Activated CD8-positive, alpha-beta memory T cell treated with anti-CD3 and anti-CD28 coated beads for 1 hour (primary cell): Measurements from ENCODE around the gene PKDREJ.
"Not testable (repeated sequence)": the region's sequence is repeated elsewhere in the genome, so short reads cannot be mapped to it uniquely, and the experiment has no call there.

Source experiments
- DNase-seq, 2 donors: peaks; one replicate each; pipeline ENCODE4 v3.0.0-alpha.2; 2020; ENCODE audit warnings: low read depth in 1 of 2; ENCODE audit errors: extremely low read depth in 1 of 2

PKDREJ gene, protein sequence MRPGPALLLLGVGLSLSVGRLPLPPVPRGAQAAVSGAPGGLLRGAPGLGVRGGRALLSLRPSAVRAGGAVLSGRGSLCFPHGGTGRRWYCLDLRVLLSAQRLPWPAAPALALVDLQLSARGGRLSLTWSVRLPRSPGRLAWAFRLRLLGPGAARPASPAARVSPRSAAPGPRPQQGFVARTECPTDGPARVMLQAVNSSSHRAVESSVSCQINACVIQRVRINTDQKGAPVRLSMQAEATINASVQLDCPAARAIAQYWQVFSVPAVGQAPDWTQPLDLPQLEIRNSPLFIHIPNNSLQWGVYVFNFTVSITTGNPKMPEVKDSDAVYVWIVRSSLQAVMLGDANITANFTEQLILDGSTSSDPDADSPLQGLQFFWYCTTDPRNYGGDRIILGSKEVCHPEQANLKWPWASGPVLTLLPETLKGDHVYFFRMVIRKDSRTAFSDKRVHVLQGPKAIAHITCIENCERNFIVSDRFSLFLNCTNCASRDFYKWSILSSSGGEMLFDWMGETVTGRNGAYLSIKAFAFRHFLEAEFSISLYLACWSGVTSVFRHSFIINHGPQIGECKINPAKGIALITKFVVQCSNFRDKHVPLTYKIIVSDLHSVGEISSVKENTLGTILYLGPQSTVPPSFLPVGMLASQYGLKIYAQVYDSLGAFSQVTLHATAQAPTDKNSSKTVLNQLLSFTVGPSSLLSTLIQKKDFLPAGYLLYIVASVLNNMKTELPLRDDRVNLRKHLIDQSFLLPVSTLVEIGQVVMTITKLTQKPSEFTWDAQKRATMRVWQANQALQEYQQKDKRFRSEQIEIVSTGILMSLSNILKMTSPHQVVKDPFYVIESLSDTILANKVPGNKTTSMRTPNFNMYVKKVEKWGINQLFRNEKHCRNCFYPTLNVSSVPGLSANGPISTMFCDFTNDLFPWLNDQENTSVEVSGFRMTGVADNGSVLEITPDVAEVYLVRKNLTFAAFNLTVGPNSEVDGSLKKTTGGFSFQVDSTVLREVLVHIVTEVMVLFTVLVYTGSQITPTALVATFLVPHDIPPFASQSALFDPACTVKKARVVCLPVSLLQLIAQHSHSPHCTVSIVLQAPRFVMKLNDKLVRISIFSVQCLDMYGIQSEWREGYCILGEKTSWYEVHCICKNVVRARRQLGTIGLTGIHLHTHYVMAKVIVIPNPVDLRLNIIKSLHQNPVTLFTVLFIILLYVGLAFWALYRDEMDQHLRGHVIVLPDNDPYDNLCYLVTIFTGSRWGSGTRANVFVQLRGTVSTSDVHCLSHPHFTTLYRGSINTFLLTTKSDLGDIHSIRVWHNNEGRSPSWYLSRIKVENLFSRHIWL (N-terminal part only)

GRCh38 chr22:46263216-46263590, at the start of gene PKDREJ:
TSS of gene PKDREJ (minus strand) at chr22:46263343. CDS start at chr22:46263322, 21 bp downstream.
- DNase-seq: no peak

DNA sequence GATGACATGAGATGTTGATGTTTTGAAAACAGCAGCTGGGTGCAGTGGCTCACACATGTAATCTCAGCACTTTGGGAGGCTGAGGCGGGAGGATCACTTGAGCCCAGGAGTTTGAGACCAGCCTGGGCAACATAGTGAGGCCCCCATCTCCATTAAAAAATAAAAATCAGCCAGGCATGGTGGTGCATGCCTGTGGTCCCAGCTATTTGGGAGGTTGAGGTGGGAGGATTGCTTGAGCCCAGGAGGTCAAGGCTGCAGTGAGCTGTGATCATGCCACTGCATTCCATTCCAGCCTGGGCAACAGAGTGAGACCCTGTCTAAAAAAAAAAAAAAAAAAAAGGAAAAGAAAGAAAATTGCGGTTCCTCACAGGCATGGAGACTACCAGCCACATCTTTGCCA, 49.7 kb upstream of the PKDREJ start:
- DNase-seq: not testable (repeated sequence)

- DNase-seq: no peak
Observed at GRCh38 chr22:46312056-46312455, 48.9 kb upstream of the PKDREJ start.

- no peak for DNase-seq
Observed at GRCh38 chr22:46309526-46310085, 46.5 kb upstream of the PKDREJ start.

- no peak for DNase-seq
Observed at GRCh38 chr22:46308283-46308988, 45.3 kb upstream of the PKDREJ start.

- no peak for DNase-seq
Observed at GRCh38 chr22:46303347-46303965, 40.3 kb upstream of the PKDREJ start.

GRCh38 chr22:46300491-46300890, 37.3 kb upstream of the PKDREJ start:
- DNase-seq: no peak

DNA sequence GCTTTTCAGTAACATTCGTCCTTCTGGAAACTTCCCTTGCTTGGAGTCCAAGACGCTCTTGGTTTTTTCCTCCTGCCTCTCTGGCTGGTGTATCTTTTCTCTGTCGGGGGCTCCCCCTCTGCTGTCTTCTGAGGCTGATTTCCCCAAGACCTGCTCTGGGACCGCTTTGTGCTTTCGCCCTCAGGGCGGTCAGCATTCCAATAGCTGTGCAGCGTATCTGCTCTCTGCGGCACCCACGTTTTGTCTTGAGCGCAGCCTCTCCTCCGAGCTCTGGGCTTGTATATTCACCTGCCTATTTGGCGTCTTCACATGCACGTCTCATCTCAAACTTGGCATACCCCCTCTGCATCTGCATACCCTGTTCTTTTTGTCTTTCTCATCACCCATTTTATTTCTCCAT, 36.0 kb upstream of the PKDREJ start:
- no peak for DNase-seq

DNA sequence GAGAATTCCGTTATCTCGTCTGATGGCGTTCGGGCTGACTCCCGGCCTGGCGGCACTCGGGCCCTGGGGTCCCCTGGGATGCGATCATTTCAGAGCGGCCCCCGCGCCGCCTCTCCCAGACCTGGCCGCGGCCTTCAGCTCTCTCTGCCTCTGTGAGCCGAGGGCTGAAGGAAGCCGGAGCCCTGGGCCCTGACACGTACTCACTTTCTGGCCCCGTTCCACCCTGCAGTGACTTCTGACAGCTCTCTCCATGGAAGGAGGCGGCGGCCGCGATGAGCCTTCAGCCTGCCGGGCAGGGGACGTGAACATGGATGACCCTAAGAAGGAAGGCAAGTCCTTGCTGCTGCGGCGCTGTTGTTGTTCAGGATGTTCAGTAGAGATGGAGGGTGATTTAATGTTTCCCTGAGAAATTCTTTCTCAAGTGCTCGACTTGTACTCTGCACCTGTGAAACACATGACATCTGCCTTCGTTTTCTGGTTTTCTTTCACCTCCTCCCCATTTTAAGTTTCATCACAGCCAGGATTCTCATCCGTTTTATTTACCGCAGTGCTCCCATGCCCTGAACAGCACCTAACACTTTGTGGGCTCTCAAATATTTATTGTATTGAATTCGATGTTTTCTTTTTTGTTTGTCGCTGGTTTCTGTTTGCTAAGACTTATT, 34.1 kb upstream of the PKDREJ start:
- DNase-seq: no peak

DNA sequence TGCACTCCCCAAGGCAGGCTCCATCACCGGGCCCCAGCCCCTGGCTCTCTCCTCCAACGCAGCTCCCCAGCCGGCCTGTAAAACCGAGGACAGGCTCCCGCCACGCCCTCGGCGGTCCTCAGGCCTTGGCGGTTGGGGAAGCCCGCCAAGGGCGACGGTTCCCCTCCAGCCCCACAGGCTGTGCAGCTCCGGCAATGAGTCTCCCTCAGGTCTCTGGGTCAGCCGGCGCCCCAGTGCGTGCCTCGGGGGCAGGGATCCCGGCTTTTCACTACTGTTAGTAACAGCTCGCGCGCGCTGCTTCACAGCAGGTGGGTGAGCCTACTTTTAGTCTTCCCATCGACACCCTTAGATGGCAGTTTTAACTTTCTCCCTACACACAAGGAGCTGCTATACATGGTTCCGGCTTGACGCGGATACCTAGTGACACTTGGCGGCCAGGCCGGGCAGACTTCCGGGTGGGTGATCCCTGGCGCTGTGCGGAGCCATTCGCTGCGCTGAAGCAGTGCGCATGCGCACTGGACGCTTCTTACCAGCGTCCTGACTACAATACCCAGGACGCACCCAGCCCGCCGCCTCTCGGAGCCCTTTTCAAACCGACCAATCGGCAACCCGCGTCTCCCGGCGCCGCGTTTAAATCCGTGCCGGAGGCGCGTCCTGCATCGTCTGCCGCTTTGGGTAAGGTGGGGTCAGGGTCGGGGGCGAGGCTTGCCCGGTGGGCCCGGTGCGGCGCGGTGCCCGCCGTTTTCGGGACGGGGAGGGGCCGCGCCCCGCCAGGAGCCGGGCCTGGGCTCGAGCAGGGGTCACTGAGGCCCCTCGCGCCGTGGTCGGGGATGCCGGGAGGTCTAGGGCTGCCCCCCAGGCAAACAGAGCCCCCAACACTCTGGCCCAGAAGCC, 33.4 kb upstream of the PKDREJ start, which contains the start of gene GTSE1:
GTSE1 (plus strand) TSS at position 614 of the 894 bp plus-strand sequence. CDS start 531 bp downstream, outside the sequence.
- peak; percentile 92 to 94 for DNase-seq

DNA sequence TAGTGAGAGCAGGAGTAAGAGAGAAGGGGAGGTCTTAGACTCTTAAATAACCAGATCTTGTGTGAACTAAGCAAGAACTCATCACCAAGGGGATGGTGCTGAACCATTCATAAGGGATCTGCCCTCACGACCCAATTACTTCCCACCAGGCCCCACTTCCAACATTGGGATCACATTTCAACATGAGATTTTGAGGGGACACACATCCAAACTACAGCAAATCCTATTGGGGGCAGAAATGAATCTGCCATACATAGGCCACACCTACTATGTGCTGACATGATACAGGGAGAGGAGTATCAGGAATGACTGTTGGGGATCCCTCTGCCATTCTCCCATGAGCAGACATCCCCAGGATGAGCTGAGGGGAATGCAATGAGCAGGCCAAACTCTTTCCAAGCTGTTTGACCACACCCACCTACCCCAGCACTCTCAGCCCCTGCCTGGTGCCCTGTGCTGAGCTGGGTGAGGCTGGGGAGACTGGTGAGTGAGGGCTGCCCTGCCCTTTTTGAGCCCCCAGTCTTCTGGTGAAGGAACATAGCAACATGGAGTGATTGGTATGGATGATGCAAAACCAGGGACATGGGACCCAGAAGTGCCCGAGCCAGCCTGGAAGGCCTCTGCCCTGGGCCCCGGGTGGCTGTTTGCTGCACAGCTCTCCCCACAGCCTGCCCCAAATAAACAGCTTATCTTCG, 32.3 kb upstream of the PKDREJ start:
- no peak for DNase-seq

- no peak for DNase-seq
Observed at GRCh38 chr22:46294784-46295183, 31.6 kb upstream of the PKDREJ start.

DNA sequence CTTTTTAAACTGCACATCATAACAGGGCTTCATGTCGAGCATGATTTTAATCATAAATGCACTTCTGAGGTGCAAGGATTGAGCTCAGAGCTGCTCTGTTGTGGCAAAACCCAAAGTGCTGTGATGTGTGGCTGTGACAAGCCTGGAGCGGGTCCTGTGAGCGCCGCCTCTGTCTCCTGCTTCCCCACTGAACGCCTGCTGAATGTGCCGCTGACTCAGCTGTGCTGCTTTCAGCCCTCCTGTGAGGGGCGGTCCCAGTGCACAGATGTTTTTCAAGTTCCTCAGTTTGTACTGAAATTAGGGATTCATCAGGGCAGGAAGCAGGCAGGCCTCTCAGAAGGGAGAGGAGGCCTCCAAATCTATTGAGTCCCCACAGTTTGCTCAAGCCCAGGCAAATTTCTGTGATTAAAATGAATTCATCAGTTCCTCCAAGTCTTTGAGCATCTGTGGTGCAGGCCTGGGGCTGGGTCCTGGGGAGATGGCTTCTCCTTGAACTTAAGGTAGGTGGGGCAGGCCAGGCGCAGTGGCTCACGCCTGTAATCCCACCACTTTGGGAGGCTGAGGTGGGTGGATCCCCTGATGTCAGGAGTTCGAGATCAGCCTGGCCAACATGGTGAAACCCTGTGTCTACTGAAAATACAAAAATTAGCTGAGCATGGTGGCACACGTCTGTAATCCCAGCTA, 30.6 kb upstream of the PKDREJ start:
- no peak for DNase-seq

DNA sequence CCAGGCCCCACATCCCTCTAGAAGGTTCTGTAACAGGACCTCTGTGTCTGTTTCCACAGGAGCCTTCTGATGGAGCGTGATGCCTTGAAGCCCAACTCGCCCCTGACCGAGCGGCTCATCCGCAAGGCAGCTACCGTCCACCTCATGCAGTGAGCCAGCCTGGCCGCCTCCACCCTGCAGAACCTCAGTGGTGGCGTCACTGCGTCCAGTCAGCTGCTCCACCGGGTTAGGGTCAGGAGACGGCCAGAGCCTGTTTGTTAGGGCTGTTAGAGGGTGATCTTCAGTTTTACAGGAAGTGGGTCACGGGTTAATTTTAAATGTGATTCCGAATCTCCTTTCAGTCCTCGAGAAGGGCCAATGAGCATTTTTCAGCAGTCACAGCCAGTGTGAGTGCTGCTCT, 29.6 kb upstream of the PKDREJ start:
- no peak for DNase-seq

GRCh38 chr22:46292173-46292572, 29.0 kb upstream of the PKDREJ start:
- DNase-seq: no peak

DNA sequence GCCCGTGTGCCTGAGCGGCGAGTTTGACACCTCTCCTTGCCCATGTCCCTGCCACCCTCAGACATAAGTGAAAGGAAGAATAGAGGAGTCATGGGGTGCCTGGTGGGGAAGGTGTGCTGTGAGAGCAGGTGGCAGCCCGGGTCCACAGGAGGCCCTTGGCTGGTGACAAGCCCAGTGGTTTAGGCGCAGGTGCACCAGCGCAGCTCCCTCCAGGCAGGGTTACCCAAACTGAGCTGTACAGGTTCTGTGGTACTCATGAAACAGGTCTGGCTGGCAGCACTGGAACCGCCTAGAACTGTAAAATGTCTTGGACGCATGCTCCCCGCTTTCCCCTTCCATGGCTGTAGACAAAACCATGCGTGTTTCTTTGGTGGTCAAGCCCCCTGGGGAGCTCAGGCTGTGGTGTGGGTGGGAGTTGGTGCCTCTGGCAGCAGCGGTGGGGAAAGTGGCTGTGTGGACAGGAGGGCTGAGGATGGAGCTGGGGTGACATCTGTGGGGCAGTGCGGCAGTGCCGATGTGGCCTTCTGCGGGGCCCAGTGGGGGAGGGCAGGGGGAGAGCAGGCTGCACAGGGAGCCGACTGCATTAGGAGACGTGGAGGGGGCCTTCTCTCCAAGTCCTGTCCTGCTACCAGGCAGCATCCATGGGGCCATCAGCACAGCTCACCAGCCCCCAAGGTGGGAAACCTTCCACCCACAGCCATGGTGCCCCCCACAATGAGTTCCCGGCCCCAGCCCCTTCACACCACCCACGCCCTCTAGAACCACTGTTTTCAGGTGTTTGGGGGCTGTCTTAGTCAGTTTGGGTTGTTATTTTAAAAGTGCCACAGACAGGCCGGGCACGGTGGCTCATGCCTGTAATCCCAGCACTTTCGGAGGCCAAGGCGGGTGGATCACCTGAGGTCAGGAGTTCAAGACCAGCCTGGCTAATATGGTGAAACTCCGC, 28.0 kb upstream of the PKDREJ start:
- DNase-seq: no peak
